HL-60 (cell line): ENCODE measurements around the gene CLN6.

ENCODE experiments used
- CTCF ChIP-seq: IDR thresholded peaks from one replicate; pipeline ENCODE4 v1.5.1; 2011; ENCODE audit warnings: low read length, control low read depth, inconsistent platforms; ENCODE audit not compliant: insufficient read depth
- GABPA ChIP-seq: IDR thresholded peaks from 2 replicates; pipeline ENCODE4 v1.6.1; 2012; ENCODE audit warnings: low read depth
- POLR2AphosphoS5 ChIP-seq: IDR thresholded peaks from 2 replicates; pipeline ENCODE4 v1.6.1; 2012; ENCODE audit warnings: low read depth
- REST ChIP-seq: IDR thresholded peaks from 2 replicates; pipeline ENCODE4 v1.6.1; 2012; ENCODE audit warnings: low read depth; ENCODE audit not compliant: insufficient replicate concordance
- SPI1 ChIP-seq: IDR thresholded peaks from 2 replicates; pipeline ENCODE4 v1.6.1; 2012; ENCODE audit warnings: low read depth, mild to moderate bottlenecking, borderline replicate concordance

DNA sequence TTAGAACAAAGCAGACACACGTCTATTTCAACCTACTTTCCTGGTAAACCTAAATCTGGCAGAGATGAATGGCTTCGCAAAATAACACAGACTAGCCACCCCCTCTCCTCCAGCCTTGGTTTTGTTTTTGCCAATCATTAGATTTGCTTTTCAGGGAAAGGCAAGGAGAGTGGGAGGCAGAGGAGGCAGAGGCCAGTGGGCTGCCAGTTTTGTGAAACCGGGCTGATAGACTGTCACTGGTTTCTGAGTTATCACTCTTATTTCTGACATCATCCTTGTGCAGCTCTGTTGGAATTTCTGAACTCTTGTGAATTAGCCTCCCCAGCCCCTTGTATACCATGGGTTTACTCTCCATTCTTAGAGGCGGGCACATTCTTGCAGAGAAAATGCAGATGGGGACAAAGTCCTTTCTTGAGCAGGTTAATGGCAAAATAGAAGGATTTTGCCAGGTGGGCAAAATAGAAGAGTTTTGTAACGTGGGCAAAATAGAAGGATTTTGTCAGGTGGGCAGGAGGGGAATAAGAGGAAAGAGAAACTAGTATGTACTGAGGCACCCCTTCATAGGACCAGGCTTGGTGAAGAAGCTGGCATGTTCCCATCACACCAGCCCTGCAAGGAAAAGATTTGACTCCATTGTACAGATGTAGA is 44.8 kb upstream of the CLN6 start:
- TF ChIP-seq REST (no peak), CTCF (no peak), SPI1 (no peak), POLR2AphosphoS5 (no peak), GABPA (no peak)
